ENCODE results near the gene TMEM187.
"Not testable (repeated sequence)": the region's sequence is repeated elsewhere in the genome, so short reads cannot be mapped to it uniquely, and the experiment has no call there.

TMEM187 gene

GRCh38 chrX:153970357-153971123, 2.0 kb upstream of the TMEM187 start:
- Histone ChIP-seq H3K9me3 (ENCODE audit: control insufficient read depth, low read length) (no peaks in the 10 kb centered on the region), H3K27me3 (ENCODE audit: control insufficient read depth, insufficient read depth, low read length) (no peaks in the 10 kb centered on the region), H3K4me1 (ENCODE audit: control insufficient read depth, insufficient read depth, low read length) (peaks cover 47% of the 10 kb centered on the region), H3K9ac (ENCODE audit: low read length) (peak overlapping the region; percentile 97), H3K36me3 (ENCODE audit: control insufficient read depth, insufficient read depth, low read length) (no peaks in the 10 kb centered on the region), H3K4me3 (ENCODE audit: low read length) (peak overlapping the region; percentile 87)

- H3K4me1 ChIP-seq (ENCODE audit: control insufficient read depth, insufficient read depth, low read length) = peaks cover 47% of the 10 kb centered on the region
- no peaks in the 10 kb centered on the region for H3K27me3 ChIP-seq (ENCODE audit: control insufficient read depth, insufficient read depth, low read length)
- peak overlapping the region; percentile 87 for H3K4me3 ChIP-seq (ENCODE audit: low read length)
- H3K9me3 ChIP-seq (ENCODE audit: control insufficient read depth, low read length) = no peaks in the 10 kb centered on the region
- H3K36me3 ChIP-seq (ENCODE audit: control insufficient read depth, insufficient read depth, low read length) = no peaks in the 10 kb centered on the region
- H3K9ac ChIP-seq (ENCODE audit: low read length) = peak overlapping the region; percentile 97
These were observed 1.5 kb upstream of the TMEM187 start for GRCh38 chrX:153971124-153971449.

GRCh38 chrX:153971450-153972367, 845 bp upstream of the TMEM187 start, which contains the start of gene HCFC1:
HCFC1 (minus strand) TSS chrX:153971818; CDS start chrX:153970840, 978 bp downstream.
- H3K27me3 ChIP-seq (ENCODE audit: control insufficient read depth, insufficient read depth, low read length) = no peaks in the 10 kb centered on the region
- peak within 1 kb of the TSS; percentile 87 for H3K4me3 ChIP-seq (ENCODE audit: low read length)
- H3K4me1 ChIP-seq (ENCODE audit: control insufficient read depth, insufficient read depth, low read length) = peaks cover 46% of the 10 kb centered on the region
- no peaks in the 10 kb centered on the region for H3K9me3 ChIP-seq (ENCODE audit: control insufficient read depth, low read length)
- peak within 1 kb of the TSS; percentile 97 for H3K9ac ChIP-seq (ENCODE audit: low read length)
- no peaks in the 10 kb centered on the region for H3K36me3 ChIP-seq (ENCODE audit: control insufficient read depth, insufficient read depth, low read length)

- Histone ChIP-seq H3K4me3 (ENCODE audit: low read length) (peak overlapping the region; percentile 25), H3K9me3 (ENCODE audit: control insufficient read depth, low read length) (no peaks in the 10 kb centered on the region), H3K4me1 (ENCODE audit: control insufficient read depth, insufficient read depth, low read length) (peaks cover 29% of the 10 kb centered on the region), H3K27me3 (ENCODE audit: control insufficient read depth, insufficient read depth, low read length) (no peaks in the 10 kb centered on the region), H3K9ac (ENCODE audit: low read length) (peak overlapping the region; percentile 76), H3K36me3 (ENCODE audit: control insufficient read depth, insufficient read depth, low read length) (no peaks in the 10 kb centered on the region)
These were observed 811 bp downstream of the TMEM187 start for GRCh38 chrX:153973127-153974002.

GRCh38 chrX:153974003-153974725, 1.6 kb downstream of the TMEM187 start:
- Histone ChIP-seq H3K9ac (ENCODE audit: low read length) (peak overlapping the region; percentile 76), H3K27me3 (ENCODE audit: control insufficient read depth, insufficient read depth, low read length) (no peaks in the 10 kb centered on the region), H3K36me3 (ENCODE audit: control insufficient read depth, insufficient read depth, low read length) (no peaks in the 10 kb centered on the region), H3K4me3 (ENCODE audit: low read length) (no peak overlapping the region), H3K9me3 (ENCODE audit: control insufficient read depth, low read length) (no peaks in the 10 kb centered on the region), H3K4me1 (ENCODE audit: control insufficient read depth, insufficient read depth, low read length) (peaks cover 22% of the 10 kb centered on the region)

- Histone ChIP-seq H3K9me3 (ENCODE audit: control insufficient read depth, low read length) (no peaks in the 10 kb centered on the region), H3K36me3 (ENCODE audit: control insufficient read depth, insufficient read depth, low read length) (no peaks in the 10 kb centered on the region), H3K27me3 (ENCODE audit: control insufficient read depth, insufficient read depth, low read length) (no peaks in the 10 kb centered on the region), H3K4me3 (ENCODE audit: low read length) (no peak overlapping the region), H3K9ac (ENCODE audit: low read length) (no peak overlapping the region), H3K4me1 (ENCODE audit: control insufficient read depth, insufficient read depth, low read length) (peaks cover 17% of the 10 kb centered on the region)
These were observed 2.3 kb downstream of the TMEM187 start for GRCh38 chrX:153974726-153975286.

GRCh38 chrX:153980394-153980793, 7.8 kb downstream of the TMEM187 start:
- not testable (repeated sequence) for H3K27me3 ChIP-seq (ENCODE audit: control insufficient read depth, insufficient read depth, low read length); H3K4me3 ChIP-seq (ENCODE audit: low read length)

GRCh38 chrX:153981231-153981630, 8.7 kb downstream of the TMEM187 start:
- Histone ChIP-seq H3K27me3 (ENCODE audit: control insufficient read depth, insufficient read depth, low read length) (no peaks in the 10 kb centered on the region), H3K9me3 (ENCODE audit: control insufficient read depth, low read length) (no peaks in the 10 kb centered on the region), H3K9ac (ENCODE audit: low read length) (no peak overlapping the region), H3K4me1 (ENCODE audit: control insufficient read depth, insufficient read depth, low read length) (peaks cover 15% of the 10 kb centered on the region), H3K36me3 (ENCODE audit: control insufficient read depth, insufficient read depth, low read length) (no peaks in the 10 kb centered on the region), H3K4me3 (ENCODE audit: low read length) (no peak overlapping the region)

More at GRCh38 chrX:153980394-153980793, 7.8 kb downstream of the TMEM187 start:
- H3K36me3 ChIP-seq (ENCODE audit: control insufficient read depth, insufficient read depth, low read length); H3K9me3 ChIP-seq (ENCODE audit: control insufficient read depth, low read length); H3K9ac ChIP-seq (ENCODE audit: low read length): not testable (repeated sequence)
- peaks cover 14% of the 10 kb centered on the region for H3K4me1 ChIP-seq (ENCODE audit: control insufficient read depth, insufficient read depth, low read length)

- no peak overlapping the region for H3K9ac ChIP-seq (ENCODE audit: low read length)
- no peak overlapping the region for H3K4me3 ChIP-seq (ENCODE audit: low read length)
- no peaks in the 10 kb centered on the region for H3K27me3 ChIP-seq (ENCODE audit: control insufficient read depth, insufficient read depth, low read length)
- peaks cover 15% of the 10 kb centered on the region for H3K4me1 ChIP-seq (ENCODE audit: control insufficient read depth, insufficient read depth, low read length)
- no peaks in the 10 kb centered on the region for H3K36me3 ChIP-seq (ENCODE audit: control insufficient read depth, insufficient read depth, low read length)
- no peaks in the 10 kb centered on the region for H3K9me3 ChIP-seq (ENCODE audit: control insufficient read depth, low read length)
These were observed 9.4 kb downstream of the TMEM187 start for GRCh38 chrX:153981771-153982533.

GRCh38 chrX:153983321-153983801, 10.8 kb downstream of the TMEM187 start:
- Histone ChIP-seq H3K9ac (ENCODE audit: low read length) (no peak overlapping the region), H3K4me3 (ENCODE audit: low read length) (no peak overlapping the region), H3K4me1 (ENCODE audit: control insufficient read depth, insufficient read depth, low read length) (peaks cover 15% of the 10 kb centered on the region), H3K27me3 (ENCODE audit: control insufficient read depth, insufficient read depth, low read length) (no peaks in the 10 kb centered on the region), H3K9me3 (ENCODE audit: control insufficient read depth, low read length) (no peaks in the 10 kb centered on the region), H3K36me3 (ENCODE audit: control insufficient read depth, insufficient read depth, low read length) (no peaks in the 10 kb centered on the region)
